ENCODE measurements around the gene EXOC5. TPM values are rescaled to one million over a fixed set of nuclear protein-coding genes. Genes with fewer than 3 reads are reported as not detected.
"Not testable (repeated sequence)": the region's sequence is repeated elsewhere in the genome, so short reads cannot be mapped to it uniquely, and the experiment has no call there.

EXOC5 gene
- total RNA-seq, 1 experiment from 2014 or later: 80.4 TPM

DNA sequence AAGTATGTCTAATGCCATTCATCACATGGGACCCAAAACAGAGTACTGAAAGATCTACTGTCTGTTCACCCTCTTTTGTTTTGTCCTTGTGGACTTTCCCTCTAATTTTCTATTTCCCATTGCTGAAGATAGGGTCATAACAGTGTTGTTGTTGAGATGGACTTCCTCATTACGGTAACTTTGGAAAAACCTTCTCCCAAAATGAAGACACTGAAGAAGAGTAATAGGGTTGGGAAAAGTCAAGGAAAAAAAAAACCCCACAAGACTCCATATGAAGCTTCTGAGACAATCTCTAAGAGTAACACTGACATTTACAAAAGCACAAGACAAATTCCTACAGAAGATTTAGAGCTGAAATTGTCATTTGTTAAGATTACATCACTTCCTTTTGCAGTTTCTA, 36.7 kb downstream of the EXOC5 start:
- CTCF ChIA-PET: no interaction called here
- peaks cover 1% of the 10 kb centered on the region for H3K4me1 Mint-ChIP-seq

DNA sequence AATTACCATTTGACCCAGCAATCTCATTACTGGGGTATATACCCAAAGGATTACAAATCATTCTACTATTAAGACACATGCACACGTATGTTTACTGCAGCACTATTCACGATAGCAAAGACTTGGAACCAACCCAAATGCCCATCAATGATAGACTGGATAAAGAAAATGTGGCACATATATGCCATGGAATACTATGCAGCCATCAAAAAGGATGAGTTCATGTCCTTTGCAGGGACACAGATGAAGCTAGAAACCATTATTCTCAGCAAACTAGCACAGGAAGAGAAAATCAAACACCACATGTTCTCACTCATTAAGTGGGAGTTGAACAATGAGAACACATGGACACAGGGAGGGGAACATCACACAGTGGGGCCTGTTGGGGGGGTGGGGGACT, 40.4 kb downstream of the EXOC5 start:
- H3K4me3 Mint-ChIP-seq; H3K9me3 Mint-ChIP-seq; POLR2A ChIA-PET; H3K27me3 Mint-ChIP-seq (ENCODE audit: low read depth); H3K27ac Mint-ChIP-seq; CTCF ChIA-PET; DNase-seq (ENCODE audit: low spot score); ATAC-seq: not testable (repeated sequence)
- H3K4me1 Mint-ChIP-seq: peaks cover 37% of the 10 kb centered on the region
- peak; percentile 71 for TF ChIP-seq GTF2I (CRISPR knock-in tag; conservative IDR thresholded peaks at IDR 0.05)
- H3K36me3 Mint-ChIP-seq: peaks cover 42% of the 10 kb centered on the region

More for the DNA sequence above, 36.7 kb downstream of the EXOC5 start:
- H3K27ac Mint-ChIP-seq: no peak overlapping the region
- no peak for TF ChIP-seq SOX15 (CRISPR knock-in tag; IDR thresholded peaks at IDR 0.05)
- POLR2A ChIA-PET: no interaction called here
- peaks cover 42% of the 10 kb centered on the region for H3K36me3 Mint-ChIP-seq
- ATAC-seq: no peak
- no peaks in the 10 kb centered on the region for H3K27me3 Mint-ChIP-seq (ENCODE audit: low read depth)
- no peak for DNase-seq (ENCODE audit: low spot score)
- no peak overlapping the region for H3K4me3 Mint-ChIP-seq
- H3K9me3 Mint-ChIP-seq: peaks cover 6% of the 10 kb centered on the region

GRCh38 chr14:57227083-57227482, 41.6 kb downstream of the EXOC5 start:
- no peak for TF ChIP-seq GRHL2 (CRISPR knock-in tag; IDR thresholded peaks at IDR 0.05; ENCODE audit: insufficient replicate concordance, severe bottlenecking)
- no peak for TF ChIP-seq SP1 (CRISPR knock-in tag; conservative IDR thresholded peaks at IDR 0.05)
- TF ChIP-seq, protein P1, sequence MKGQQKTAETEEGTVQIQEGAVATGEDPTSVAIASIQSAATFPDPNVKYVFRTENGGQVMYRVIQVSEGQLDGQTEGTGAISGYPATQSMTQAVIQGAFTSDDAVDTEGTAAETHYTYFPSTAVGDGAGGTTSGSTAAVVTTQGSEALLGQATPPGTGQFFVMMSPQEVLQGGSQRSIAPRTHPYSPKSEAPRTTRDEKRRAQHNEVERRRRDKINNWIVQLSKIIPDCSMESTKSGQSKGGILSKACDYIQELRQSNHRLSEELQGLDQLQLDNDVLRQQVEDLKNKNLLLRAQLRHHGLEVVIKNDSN (CRISPR knock-in tag; IDR thresholded peaks at IDR 0.05): no peak
- TF ChIP-seq, protein P2, sequence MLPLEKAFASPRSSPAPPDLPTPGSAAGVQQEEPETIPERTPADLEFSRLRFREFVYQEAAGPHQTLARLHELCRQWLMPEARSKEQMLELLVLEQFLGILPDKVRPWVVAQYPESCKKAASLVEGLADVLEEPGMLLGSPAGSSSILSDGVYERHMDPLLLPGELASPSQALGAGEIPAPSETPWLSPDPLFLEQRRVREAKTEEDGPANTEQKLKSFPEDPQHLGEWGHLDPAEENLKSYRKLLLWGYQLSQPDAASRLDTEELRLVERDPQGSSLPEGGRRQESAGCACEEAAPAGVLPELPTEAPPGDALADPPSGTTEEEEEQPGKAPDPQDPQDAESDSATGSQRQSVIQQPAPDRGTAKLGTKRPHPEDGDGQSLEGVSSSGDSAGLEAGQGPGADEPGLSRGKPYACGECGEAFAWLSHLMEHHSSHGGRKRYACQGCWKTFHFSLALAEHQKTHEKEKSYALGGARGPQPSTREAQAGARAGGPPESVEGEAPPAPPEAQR (CRISPR knock-in tag; IDR thresholded peaks at IDR 0.05): no peak
- TF ChIP-seq ETV6 (CRISPR knock-in tag; IDR thresholded peaks at IDR 0.05): no peak
- no peak for TF ChIP-seq NFE2L1 (CRISPR knock-in tag; IDR thresholded peaks at IDR 0.05)
- TF ChIP-seq CREB1 (CRISPR knock-in tag; IDR thresholded peaks at IDR 0.05): no peak
- no peak for TF ChIP-seq NR3C1 (CRISPR knock-in tag; conservative IDR thresholded peaks at IDR 0.05; ENCODE audit: low read depth)
- TF ChIP-seq SOX15 (CRISPR knock-in tag; IDR thresholded peaks at IDR 0.05): no peak
- no peak for TF ChIP-seq GABPB1 (CRISPR knock-in tag; IDR thresholded peaks at IDR 0.05)
- TF ChIP-seq, protein P3, sequence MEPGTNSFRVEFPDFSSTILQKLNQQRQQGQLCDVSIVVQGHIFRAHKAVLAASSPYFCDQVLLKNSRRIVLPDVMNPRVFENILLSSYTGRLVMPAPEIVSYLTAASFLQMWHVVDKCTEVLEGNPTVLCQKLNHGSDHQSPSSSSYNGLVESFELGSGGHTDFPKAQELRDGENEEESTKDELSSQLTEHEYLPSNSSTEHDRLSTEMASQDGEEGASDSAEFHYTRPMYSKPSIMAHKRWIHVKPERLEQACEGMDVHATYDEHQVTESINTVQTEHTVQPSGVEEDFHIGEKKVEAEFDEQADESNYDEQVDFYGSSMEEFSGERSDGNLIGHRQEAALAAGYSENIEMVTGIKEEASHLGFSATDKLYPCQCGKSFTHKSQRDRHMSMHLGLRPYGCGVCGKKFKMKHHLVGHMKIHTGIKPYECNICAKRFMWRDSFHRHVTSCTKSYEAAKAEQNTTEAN (CRISPR knock-in tag; IDR thresholded peaks at IDR 0.05): no peak
- TF ChIP-seq ZBTB21 (CRISPR knock-in tag; IDR thresholded peaks at IDR 0.05; ENCODE audit: borderline replicate concordance): no peak
- TF ChIP-seq, protein P4, sequence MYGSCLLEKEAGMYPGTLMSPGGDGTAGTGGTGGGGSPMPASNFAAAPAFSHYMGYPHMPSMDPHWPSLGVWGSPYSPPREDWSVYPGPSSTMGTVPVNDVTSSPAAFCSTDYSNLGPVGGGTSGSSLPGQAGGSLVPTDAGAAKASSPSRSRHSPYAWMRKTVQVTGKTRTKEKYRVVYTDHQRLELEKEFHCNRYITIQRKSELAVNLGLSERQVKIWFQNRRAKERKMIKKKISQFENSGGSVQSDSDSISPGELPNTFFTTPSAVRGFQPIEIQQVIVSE (CRISPR knock-in tag; IDR thresholded peaks at IDR 0.05; ENCODE audit: borderline replicate concordance): no peak
- no peak for ATAC-seq
- H3K4me3 Mint-ChIP-seq: no peak overlapping the region
- H3K27ac Mint-ChIP-seq: no peak overlapping the region
- CTCF ChIA-PET: no interaction called here
- no peak for DNase-seq (ENCODE audit: low spot score)
- H3K36me3 Mint-ChIP-seq: peaks cover 34% of the 10 kb centered on the region
- H3K9me3 Mint-ChIP-seq: peaks cover 6% of the 10 kb centered on the region
- H3K4me1 Mint-ChIP-seq: peaks cover 38% of the 10 kb centered on the region
- POLR2A ChIA-PET: no interaction called here
- no peaks in the 10 kb centered on the region for H3K27me3 Mint-ChIP-seq (ENCODE audit: low read depth)

GRCh38 chr14:57221931-57222330, 46.8 kb downstream of the EXOC5 start:
- ChIA-PET CTCF (no interaction called here), POLR2A (no interaction called here)
- Mint-ChIP-seq H3K4me1 (peaks cover 38% of the 10 kb centered on the region), H3K27ac (no peak overlapping the region), H3K4me3 (no peak overlapping the region), H3K27me3 (ENCODE audit: low read depth) (no peaks in the 10 kb centered on the region), H3K9me3 (no peaks in the 10 kb centered on the region), H3K36me3 (peaks cover 14% of the 10 kb centered on the region)
- no peak for DNase-seq (ENCODE audit: low spot score)
- TF ChIP-seq HMGA2 (CRISPR knock-in tag; IDR thresholded peaks at IDR 0.05) (no peak), RELA (CRISPR knock-in tag; IDR thresholded peaks at IDR 0.05; ENCODE audit: borderline replicate concordance) (no peak), ZNF671 (CRISPR knock-in tag; IDR thresholded peaks at IDR 0.05) (no peak), PRDM15 (CRISPR knock-in tag; IDR thresholded peaks at IDR 0.05) (no peak), SP1 (CRISPR knock-in tag; conservative IDR thresholded peaks at IDR 0.05) (no peak), GTF2I (CRISPR knock-in tag; conservative IDR thresholded peaks at IDR 0.05) (no peak), TEAD1 (CRISPR knock-in tag; IDR thresholded peaks at IDR 0.05) (no peak), GABPB1 (CRISPR knock-in tag; IDR thresholded peaks at IDR 0.05) (no peak), OVOL2 (CRISPR knock-in tag; IDR thresholded peaks at IDR 0.05; ENCODE audit: borderline replicate concordance) (no peak)
- TF ChIP-seq, protein P5, sequence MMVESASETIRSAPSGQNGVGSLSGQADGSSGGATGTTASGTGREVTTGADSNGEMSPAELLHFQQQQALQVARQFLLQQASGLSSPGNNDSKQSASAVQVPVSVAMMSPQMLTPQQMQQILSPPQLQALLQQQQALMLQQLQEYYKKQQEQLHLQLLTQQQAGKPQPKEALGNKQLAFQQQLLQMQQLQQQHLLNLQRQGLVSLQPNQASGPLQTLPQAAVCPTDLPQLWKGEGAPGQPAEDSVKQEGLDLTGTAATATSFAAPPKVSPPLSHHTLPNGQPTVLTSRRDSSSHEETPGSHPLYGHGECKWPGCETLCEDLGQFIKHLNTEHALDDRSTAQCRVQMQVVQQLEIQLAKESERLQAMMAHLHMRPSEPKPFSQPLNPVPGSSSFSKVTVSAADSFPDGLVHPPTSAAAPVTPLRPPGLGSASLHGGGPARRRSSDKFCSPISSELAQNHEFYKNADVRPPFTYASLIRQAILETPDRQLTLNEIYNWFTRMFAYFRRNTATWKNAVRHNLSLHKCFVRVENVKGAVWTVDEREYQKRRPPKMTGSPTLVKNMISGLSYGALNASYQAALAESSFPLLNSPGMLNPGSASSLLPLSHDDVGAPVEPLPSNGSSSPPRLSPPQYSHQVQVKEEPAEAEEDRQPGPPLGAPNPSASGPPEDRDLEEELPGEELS (CRISPR knock-in tag; IDR thresholded peaks at IDR 0.05): no peak
- no peak for ATAC-seq
